GM11168 (cell line): ENCODE results near the gene KIAA1549.
"Not testable (repeated sequence)": the region's sequence is repeated elsewhere in the genome, so short reads cannot be mapped to it uniquely, and the experiment has no call there.

ENCODE experiments used
- in situ Hi-C: fragments of 300-500 bp; cut with MboI; formaldehyde crosslinking; loops from one replicate; pipeline ENCODE4 v1.12.0; 2022; ENCODE audit warnings: low sequenced_read_pairs; ENCODE audit not compliant: unreplicated experiment

Gene KIAA1549

GRCh38 chr7:138828302-138828701 lies 152.9 kb downstream of the KIAA1549 start:
- in situ Hi-C loops = no loop called here

- in situ Hi-C loops = no loop called here
Measured at GRCh38 chr7:138825049-138825721, 156.0 kb downstream of the KIAA1549 start.

- in situ Hi-C loops = no loop called here
Measured at GRCh38 chr7:138822867-138823535, 158.2 kb downstream of the KIAA1549 start.

GRCh38 chr7:138821912-138822311 lies 159.3 kb downstream of the KIAA1549 start:
- in situ Hi-C loops = no loop called here

GRCh38 chr7:138819625-138820024 lies 161.6 kb downstream of the KIAA1549 start:
- in situ Hi-C loops = no loop called here

GRCh38 chr7:138816650-138817049 lies 164.5 kb downstream of the KIAA1549 start:
- in situ Hi-C loops = no loop called here

GRCh38 chr7:138814816-138815332 lies 166.3 kb downstream of the KIAA1549 start:
- in situ Hi-C loops = no loop called here

- in situ Hi-C loops = no loop called here
Measured at GRCh38 chr7:138813945-138814344, 167.2 kb downstream of the KIAA1549 start.

- in situ Hi-C loops = not testable (repeated sequence)
Measured at GRCh38 chr7:138811327-138811726, 169.9 kb downstream of the KIAA1549 start.

- in situ Hi-C loops = no loop called here
Measured at GRCh38 chr7:138809346-138809745, 171.8 kb downstream of the KIAA1549 start.

- in situ Hi-C loops = no loop called here
Measured at GRCh38 chr7:138804618-138805017, 176.6 kb downstream of the KIAA1549 start.

GRCh38 chr7:138802706-138803105 lies 178.5 kb downstream of the KIAA1549 start:
- in situ Hi-C loops = no loop called here

GRCh38 chr7:138801256-138801655 lies 179.9 kb downstream of the KIAA1549 start:
- in situ Hi-C loops = no loop called here

GRCh38 chr7:138799336-138800000 lies 181.7 kb downstream of the KIAA1549 start:
- in situ Hi-C loops = no loop called here

GRCh38 chr7:138798836-138799235 lies 182.4 kb downstream of the KIAA1549 start:
- in situ Hi-C loops = no loop called here

- in situ Hi-C loops = no loop called here
Measured at GRCh38 chr7:138797715-138798320, 183.4 kb downstream of the KIAA1549 start, which contains the start of the genes ATP6V0A4 and TMEM213. TSS of gene ATP6V0A4 (minus strand) at chr7:138798196. CDS start at chr7:138771247, 26,949 bp downstream. TSS of gene TMEM213 (plus strand) at chr7:138797994. CDS start at chr7:138798105, 111 bp downstream.

- in situ Hi-C loops = not testable (repeated sequence)
Measured at GRCh38 chr7:138797046-138797445, 184.1 kb downstream of the KIAA1549 start.

- in situ Hi-C loops = no loop called here
Measured at GRCh38 chr7:138796038-138796615, 185.1 kb downstream of the KIAA1549 start.

GRCh38 chr7:138785587-138786437 lies 195.4 kb downstream of the KIAA1549 start:
- in situ Hi-C loops = no loop called here
